ENCODE measurements around the gene MYLK. TPM values are rescaled to one million over a fixed set of nuclear protein-coding genes. Genes with fewer than 3 reads are reported as not detected.

The MYLK gene
- total and polyA plus RNA-seq, 2 donors (not counting 1 experiment from before 2014, with no cell fraction given): 0.51 TPM; not detected in 1

- Mint-ChIP-seq H3K4me1 (no peaks in the 10 kb centered on the region), H3K9me3 (ENCODE audit: insufficient read depth) (no peaks in the 10 kb centered on the region), H3K27me3 (peaks cover 11% of the 10 kb centered on the region), H3K4me3 (no peak overlapping the region), H3K27ac (no peak overlapping the region)
- H2AFZ ChIP-seq (ENCODE audit: insufficient read depth, low read depth, low read length, poor library complexity, severe bottlenecking): no peak overlapping the region
- H3K9ac ChIP-seq (ENCODE audit: low read length): no peak overlapping the region
- no peaks in the 10 kb centered on the region for H3K36me3 ChIP-seq (replicated peaks in 1 of 2; ENCODE audit: control extremely low read depth in 1 of 2, control insufficient read depth in 1 of 2, extremely low read depth in 1 of 2, insufficient read depth in 2 of 2, low read length in 1 of 2)
- WGBS (ENCODE audit: insufficient coverage): 73% methylated on average over 6 of the region's 6 CpGs
- no peak overlapping the region for H3K27ac ChIP-seq (ENCODE audit: low read length in 2 of 2)
- TF ChIP-seq EZH2 (IDR thresholded peaks at IDR 0.05; ENCODE audit: borderline replicate concordance, insufficient read depth, low read depth, low read length, poor library complexity, severe bottlenecking) (no peak), CTCF (IDR thresholded peaks at IDR 0.05) (no peak)
- CTCF ChIA-PET: no interaction called here
- no peak overlapping the region for H3K4me3 ChIP-seq (ENCODE audit: control extremely low read depth in 1 of 5, extremely low read depth in 1 of 5, insufficient read depth in 1 of 5, low read depth in 2 of 5, low read length in 4 of 5)
- H3K27me3 ChIP-seq (replicated peaks in 1 of 4; ENCODE audit: control extremely low read depth in 1 of 4, control insufficient read depth in 3 of 4, insufficient read depth in 4 of 4, low read length in 3 of 4): no peaks in the 10 kb centered on the region
- POLR2A ChIA-PET: no interaction called here
- DNase-seq: no peak
- no peak overlapping the region for H3K4me2 ChIP-seq (replicated peaks; ENCODE audit: low read depth, low read length, poor library complexity, severe bottlenecking)
- H3K79me2 ChIP-seq (ENCODE audit: control insufficient read depth, insufficient read depth, low read length): no peaks in the 10 kb centered on the region
- H4K20me1 ChIP-seq (ENCODE audit: control insufficient read depth, insufficient read depth, low read length, poor library complexity, severe bottlenecking): no peaks in the 10 kb centered on the region
- H3K4me1 ChIP-seq (ENCODE audit: control insufficient read depth in 2 of 2, insufficient read depth in 2 of 2, low read length in 2 of 2): no peaks in the 10 kb centered on the region
- intact Hi-C loops (cut with micrococcal nuclease): no loop called here
- H3K9me3 ChIP-seq (ENCODE audit: control extremely low read depth in 1 of 3, control insufficient read depth in 2 of 3, insufficient read depth in 1 of 3, low read length in 2 of 3): no peaks in the 10 kb centered on the region
- ATAC-seq (ENCODE audit: low read depth): no peak
These were observed 149.6 kb downstream of the MYLK start for GRCh38 chr3:123734527-123734902.

GRCh38 chr3:123733805-123734526, 150.2 kb downstream of the MYLK start:
- Histone ChIP-seq H3K4me2 (replicated peaks; ENCODE audit: low read depth, low read length, poor library complexity, severe bottlenecking) (no peak overlapping the region), H3K36me3 (replicated peaks in 1 of 2; ENCODE audit: control extremely low read depth in 1 of 2, control insufficient read depth in 1 of 2, extremely low read depth in 1 of 2, insufficient read depth in 2 of 2, low read length in 1 of 2) (no peaks in the 10 kb centered on the region), H3K27ac (ENCODE audit: low read length in 2 of 2) (no peak overlapping the region), H3K9me3 (ENCODE audit: control extremely low read depth in 1 of 3, control insufficient read depth in 2 of 3, insufficient read depth in 1 of 3, low read length in 2 of 3) (no peaks in the 10 kb centered on the region), H3K79me2 (ENCODE audit: control insufficient read depth, insufficient read depth, low read length) (no peaks in the 10 kb centered on the region), H2AFZ (ENCODE audit: insufficient read depth, low read depth, low read length, poor library complexity, severe bottlenecking) (no peak overlapping the region), H3K4me3 (ENCODE audit: control extremely low read depth in 1 of 5, extremely low read depth in 1 of 5, insufficient read depth in 1 of 5, low read depth in 2 of 5, low read length in 4 of 5) (no peak overlapping the region), H3K4me1 (ENCODE audit: control insufficient read depth in 2 of 2, insufficient read depth in 2 of 2, low read length in 2 of 2) (no peaks in the 10 kb centered on the region), H3K27me3 (replicated peaks in 1 of 4; ENCODE audit: control extremely low read depth in 1 of 4, control insufficient read depth in 3 of 4, insufficient read depth in 4 of 4, low read length in 3 of 4) (no peaks in the 10 kb centered on the region), H4K20me1 (ENCODE audit: control insufficient read depth, insufficient read depth, low read length, poor library complexity, severe bottlenecking) (no peaks in the 10 kb centered on the region), H3K9ac (ENCODE audit: low read length) (no peak overlapping the region)
- no peak overlapping the region for H3K27ac Mint-ChIP-seq
- 93% methylated on average over 13 of the region's 13 CpGs for WGBS (ENCODE audit: insufficient coverage)
- DNase-seq: no peak
- no peak overlapping the region for H3K4me3 Mint-ChIP-seq
- H3K4me1 Mint-ChIP-seq: no peaks in the 10 kb centered on the region
- ChIA-PET POLR2A (no interaction called here), CTCF (no interaction called here)
- peaks cover 11% of the 10 kb centered on the region for H3K27me3 Mint-ChIP-seq
- H3K9me3 Mint-ChIP-seq (ENCODE audit: insufficient read depth): no peaks in the 10 kb centered on the region
- no peak for ATAC-seq (ENCODE audit: low read depth)
- intact Hi-C loops (cut with micrococcal nuclease): no loop called here
- no peak for TF ChIP-seq CTCF (IDR thresholded peaks at IDR 0.05)
- TF ChIP-seq EZH2 (IDR thresholded peaks at IDR 0.05; ENCODE audit: borderline replicate concordance, insufficient read depth, low read depth, low read length, poor library complexity, severe bottlenecking): no peak

Data from B cell (primary cell).